ENCODE data around the gene AKAP6. TPM values are rescaled to one million over a fixed set of nuclear protein-coding genes. Genes with fewer than 3 reads are reported as not detected.

Gene AKAP6
- total RNA-seq, 2 experiments from 2014 or later: 1.2 to 1.4 TPM

- Mint-ChIP-seq H3K27me3 (no peaks in the 10 kb centered on the region), H3K36me3 (ENCODE audit: low read depth) (no peaks in the 10 kb centered on the region), H3K9me3 (peaks cover 3% of the 10 kb centered on the region), H3K4me1 (ENCODE audit: low read depth) (no peaks in the 10 kb centered on the region), H3K4me3 (no peak overlapping the region), H3K27ac (no peak overlapping the region)
- ChIA-PET CTCF (no interaction called here), POLR2A (no interaction called here)
- intact Hi-C loops (cut with micrococcal nuclease): no loop called here
- ATAC-seq: no peak
- TF ChIP-seq CTCF (IDR thresholded peaks at IDR 0.05): no peak
- DNase-seq: no peak
Observed at GRCh38 chr14:32630701-32631100, 301.6 kb downstream of the AKAP6 start.

GRCh38 chr14:32633224-32633859 lies 304.2 kb downstream of the AKAP6 start:
- intact Hi-C loops (cut with micrococcal nuclease): no loop called here
- Mint-ChIP-seq H3K27ac (no peak overlapping the region), H3K27me3 (no peaks in the 10 kb centered on the region), H3K4me1 (ENCODE audit: low read depth) (no peaks in the 10 kb centered on the region), H3K4me3 (no peak overlapping the region), H3K36me3 (ENCODE audit: low read depth) (no peaks in the 10 kb centered on the region), H3K9me3 (no peaks in the 10 kb centered on the region)
- CTCF ChIA-PET: no interaction called here
- ATAC-seq (no peak), DNase-seq (no peak)
- TF ChIP-seq CTCF (IDR thresholded peaks at IDR 0.05): no peak
- POLR2A ChIA-PET: no interaction called here

GRCh38 chr14:32633930-32634329 lies 304.8 kb downstream of the AKAP6 start:
- no peak for TF ChIP-seq CTCF (IDR thresholded peaks at IDR 0.05)
- CTCF ChIA-PET: no interaction called here
- intact Hi-C loops (cut with micrococcal nuclease): no loop called here
- Mint-ChIP-seq H3K4me3 (no peak overlapping the region), H3K4me1 (ENCODE audit: low read depth) (no peaks in the 10 kb centered on the region), H3K9me3 (no peaks in the 10 kb centered on the region), H3K27ac (no peak overlapping the region), H3K27me3 (no peaks in the 10 kb centered on the region), H3K36me3 (ENCODE audit: low read depth) (no peaks in the 10 kb centered on the region)
- DNase-seq (no peak), ATAC-seq (no peak)
- POLR2A ChIA-PET: no interaction called here

GRCh38 chr14:32635061-32635719 lies 306.1 kb downstream of the AKAP6 start:
- DNase-seq (no peak), ATAC-seq (no peak)
- Mint-ChIP-seq H3K4me1 (ENCODE audit: low read depth) (no peaks in the 10 kb centered on the region), H3K36me3 (ENCODE audit: low read depth) (no peaks in the 10 kb centered on the region), H3K27ac (no peak overlapping the region), H3K9me3 (no peaks in the 10 kb centered on the region), H3K4me3 (no peak overlapping the region), H3K27me3 (no peaks in the 10 kb centered on the region)
- no peak for TF ChIP-seq CTCF (IDR thresholded peaks at IDR 0.05)
- intact Hi-C loops (cut with micrococcal nuclease): no loop called here
- ChIA-PET POLR2A (no interaction called here), CTCF (interaction anchor here (1.2 kb wide), 2 partner anchors 9 to 1158 kb away, joined by 3 read pairs; no protein-coding TSS in a partner anchor)

- Mint-ChIP-seq H3K9me3 (no peaks in the 10 kb centered on the region), H3K4me1 (ENCODE audit: low read depth) (no peaks in the 10 kb centered on the region), H3K27ac (no peak overlapping the region), H3K27me3 (no peaks in the 10 kb centered on the region), H3K4me3 (no peak overlapping the region), H3K36me3 (ENCODE audit: low read depth) (no peaks in the 10 kb centered on the region)
- intact Hi-C loops (cut with micrococcal nuclease): no loop called here
- ChIA-PET POLR2A (no interaction called here), CTCF (no interaction called here)
- DNase-seq (no peak), ATAC-seq (no peak)
- TF ChIP-seq CTCF (IDR thresholded peaks at IDR 0.05): no peak
Observed at GRCh38 chr14:32637582-32637981, 308.5 kb downstream of the AKAP6 start.
